CD4-positive, alpha-beta T cell treated with Interleukin-4 for 4 hours (primary cell): Measurements from ENCODE around the gene AKAP5.

Experiments
- DNase-seq: peaks from one replicate; pipeline ENCODE4 v3.0.0-alpha.2; 2020

The AKAP5 gene, protein sequence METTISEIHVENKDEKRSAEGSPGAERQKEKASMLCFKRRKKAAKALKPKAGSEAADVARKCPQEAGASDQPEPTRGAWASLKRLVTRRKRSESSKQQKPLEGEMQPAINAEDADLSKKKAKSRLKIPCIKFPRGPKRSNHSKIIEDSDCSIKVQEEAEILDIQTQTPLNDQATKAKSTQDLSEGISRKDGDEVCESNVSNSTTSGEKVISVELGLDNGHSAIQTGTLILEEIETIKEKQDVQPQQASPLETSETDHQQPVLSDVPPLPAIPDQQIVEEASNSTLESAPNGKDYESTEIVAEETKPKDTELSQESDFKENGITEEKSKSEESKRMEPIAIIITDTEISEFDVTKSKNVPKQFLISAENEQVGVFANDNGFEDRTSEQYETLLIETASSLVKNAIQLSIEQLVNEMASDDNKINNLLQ

GRCh38 chr14:64465191-64465822, at the start of gene AKAP5:
Gene AKAP5 (plus strand): TSS chr14:64465499. CDS start chr14:64468395, 2,896 bp downstream.
- DNase-seq: peak; percentile 49

DNA sequence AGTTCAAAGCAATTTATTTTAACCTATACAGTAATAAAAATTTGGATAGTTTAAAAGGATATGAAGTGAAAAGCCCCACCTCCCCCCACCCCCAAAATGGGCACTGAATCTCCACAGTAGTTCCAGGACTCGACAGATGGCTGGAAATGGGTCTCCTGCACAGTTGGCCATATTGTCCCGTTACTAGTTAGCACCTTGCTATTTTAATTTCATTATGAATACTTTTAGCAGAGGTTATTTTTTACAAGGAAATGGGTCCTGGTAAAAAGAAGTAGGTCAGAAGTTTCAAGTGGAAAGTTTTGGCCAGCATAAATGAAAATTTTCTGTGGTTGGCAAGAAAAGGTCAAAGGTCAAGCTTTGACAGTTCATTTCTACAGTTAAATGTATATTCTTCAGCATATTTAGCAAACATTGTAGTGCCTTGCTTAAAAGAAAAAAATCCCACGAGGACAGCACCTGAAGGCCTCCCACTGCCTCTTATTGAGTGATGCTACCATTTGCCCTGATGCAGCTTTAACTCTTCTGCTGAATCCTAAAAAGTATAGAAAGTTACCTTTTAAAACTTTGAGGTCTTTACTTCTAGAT, 48.9 kb upstream of the AKAP5 start:
- no peak for DNase-seq

DNA sequence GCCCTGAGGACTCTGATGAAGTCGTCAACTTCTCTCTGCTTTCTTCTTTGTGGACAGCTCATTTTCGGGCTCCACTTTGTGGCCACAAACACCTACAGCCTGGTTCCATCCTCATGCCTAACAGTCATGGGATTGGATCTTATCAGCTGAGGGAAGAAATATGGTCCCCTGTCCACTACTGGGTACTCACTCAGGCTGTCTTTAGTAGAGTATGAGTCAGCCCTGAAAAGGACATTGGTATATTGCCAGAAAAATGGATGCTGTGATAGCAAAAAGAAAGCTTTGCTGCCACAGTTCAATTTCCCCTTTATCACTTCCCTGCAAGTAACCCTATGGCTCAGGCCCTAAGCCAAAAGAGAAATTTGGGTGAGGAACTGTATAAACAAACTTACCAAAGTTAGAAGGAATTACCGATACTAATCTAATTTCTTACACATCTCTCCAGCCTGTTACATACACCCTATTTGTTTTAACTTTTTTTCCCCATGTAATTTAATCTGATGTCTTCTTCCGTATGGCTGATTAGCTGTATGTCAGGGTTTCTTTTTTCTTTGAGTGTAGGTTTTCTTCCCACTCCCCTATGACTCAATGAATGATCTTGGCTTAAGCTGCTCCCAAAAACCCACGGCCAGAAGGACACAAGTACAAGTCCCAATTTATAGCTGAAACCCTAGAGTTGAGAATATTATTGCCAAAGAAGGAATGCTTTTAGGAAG, 48.1 kb upstream of the AKAP5 start:
- DNase-seq: no peak

- no peak for DNase-seq
Observed at GRCh38 chr14:64417771-64418125, 47.6 kb upstream of the AKAP5 start.

- no peak for DNase-seq
Observed at GRCh38 chr14:64419003-64419402, 46.3 kb upstream of the AKAP5 start.

- DNase-seq: no peak
Observed at GRCh38 chr14:64421166-64421565, 44.1 kb upstream of the AKAP5 start.

DNA sequence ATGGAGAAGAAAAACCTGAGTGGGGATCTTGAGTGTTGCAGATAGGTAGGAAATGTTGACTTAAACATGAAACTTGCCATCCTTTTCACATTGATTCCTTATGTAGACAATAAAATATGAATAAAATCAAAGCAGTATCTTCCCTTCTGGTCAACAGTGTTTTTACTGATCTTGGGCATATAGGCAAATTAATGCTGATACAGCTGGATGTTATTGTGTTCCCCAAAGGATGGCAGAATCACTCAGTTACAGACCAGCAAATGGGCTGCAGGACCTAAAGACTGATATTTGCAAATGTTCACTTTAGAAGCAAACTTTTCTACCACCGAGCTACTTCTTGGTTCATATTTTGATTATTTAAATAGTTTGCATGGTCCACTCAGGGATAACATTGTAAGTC, 43.3 kb upstream of the AKAP5 start:
- DNase-seq: no peak

DNA sequence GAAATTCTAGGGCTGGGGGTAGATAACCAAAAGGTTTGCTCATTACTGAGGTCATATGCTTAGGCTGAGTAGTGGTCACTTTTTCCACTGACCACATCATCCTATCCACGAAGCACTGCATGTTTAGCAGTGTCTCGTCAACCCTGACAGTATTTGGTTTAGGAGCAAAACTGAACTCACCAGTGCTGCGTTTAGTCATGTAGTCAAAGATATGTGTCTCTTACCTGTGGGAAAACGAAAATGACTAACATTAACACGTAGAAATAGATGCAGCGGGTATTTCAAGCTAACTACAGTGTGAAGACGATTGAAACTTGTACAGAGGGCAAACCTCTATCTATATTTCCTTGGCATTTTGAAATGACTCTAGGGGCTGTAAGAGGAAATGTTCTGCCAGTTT, 42.5 kb upstream of the AKAP5 start:
- no peak for DNase-seq

- no peak for DNase-seq
Observed at GRCh38 chr14:64423987-64424386, 41.3 kb upstream of the AKAP5 start.

DNA sequence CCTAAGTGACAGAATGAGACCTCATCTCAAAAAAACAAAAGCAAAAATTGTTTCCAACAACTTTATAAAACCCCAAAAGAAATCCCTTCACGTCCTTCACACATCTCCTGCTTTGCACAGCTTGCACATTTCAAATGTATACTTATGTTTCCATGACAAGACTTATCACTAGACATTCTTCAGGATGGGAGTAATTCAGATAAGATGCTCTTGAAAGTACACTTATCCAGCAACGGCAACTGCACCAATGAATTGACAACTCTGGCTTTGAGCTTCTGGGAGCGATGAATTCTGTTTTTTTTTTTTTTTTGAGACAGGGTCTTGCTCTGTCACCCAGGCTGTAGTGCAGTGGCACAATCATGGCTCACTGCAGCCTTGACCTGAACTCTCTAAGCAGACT, 30.8 kb upstream of the AKAP5 start:
- no peak for DNase-seq

- peak; percentile 35 for DNase-seq
Observed at GRCh38 chr14:64438181-64438841, 27.0 kb upstream of the AKAP5 start.

DNA sequence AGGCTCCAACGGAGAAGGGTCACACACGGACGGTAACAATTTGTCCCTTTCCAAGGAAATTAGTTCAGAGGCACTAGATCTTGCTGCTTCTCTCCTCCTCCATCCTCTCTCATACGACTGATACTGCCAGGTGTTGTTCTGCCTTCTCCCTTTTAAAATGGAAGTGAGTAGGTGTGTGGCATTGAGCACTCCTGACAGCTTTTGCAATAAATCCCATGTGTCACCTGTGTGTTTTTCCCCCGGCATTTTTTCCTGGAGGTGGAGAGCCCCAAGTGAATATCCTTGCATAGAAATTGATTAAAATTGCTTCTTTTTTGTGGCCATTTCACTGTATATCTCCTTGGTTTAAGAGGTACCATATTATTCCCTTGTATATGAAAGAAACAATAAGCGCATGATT, 26.2 kb upstream of the AKAP5 start:
- no peak for DNase-seq

GRCh38 chr14:64440494-64440893, 24.8 kb upstream of the AKAP5 start:
- DNase-seq: no peak

GRCh38 chr14:64442300-64442988, 22.9 kb upstream of the AKAP5 start:
- DNase-seq: no peak

- DNase-seq: no peak
Observed at GRCh38 chr14:64444140-64444539, 21.2 kb upstream of the AKAP5 start.

DNA sequence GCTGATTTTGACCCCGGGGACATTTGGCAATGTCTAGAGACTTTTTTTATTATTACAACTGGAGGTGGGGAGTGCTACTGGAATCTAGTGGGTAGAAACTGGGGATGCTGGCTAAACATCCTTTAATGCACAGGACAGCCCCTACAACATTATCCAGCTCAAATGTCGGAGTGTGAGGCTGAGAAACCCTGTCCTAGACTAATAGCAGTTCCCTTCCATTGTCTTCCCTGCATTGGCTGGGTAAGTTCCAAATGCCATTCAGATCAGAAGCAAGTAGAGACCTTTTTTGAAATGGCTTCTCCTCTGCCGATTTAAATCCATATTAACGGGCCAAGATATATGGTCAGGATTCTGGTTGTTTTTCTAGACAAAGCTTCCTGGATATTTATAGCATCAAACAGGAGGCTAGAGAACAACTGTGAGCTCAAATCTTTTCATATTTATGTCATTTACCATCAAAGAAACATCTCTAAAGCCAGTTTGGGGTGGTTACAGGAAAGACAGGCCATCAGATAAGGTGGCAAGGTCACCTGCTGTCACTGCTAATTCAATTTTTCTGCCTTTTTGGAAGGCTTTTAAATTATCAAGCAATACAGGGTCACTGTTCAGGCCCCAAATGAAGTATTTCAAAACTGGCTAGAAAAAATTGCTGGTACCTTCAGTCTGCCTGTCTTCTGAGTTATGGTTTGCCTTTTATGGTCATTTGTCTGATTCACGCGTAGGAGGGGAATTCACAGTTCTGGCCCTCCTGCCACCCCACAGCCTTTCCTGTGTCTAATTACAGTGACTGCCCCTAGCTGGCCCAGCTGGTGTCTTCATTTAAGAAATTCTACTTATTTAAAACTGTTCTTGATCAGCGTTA, 20.1 kb upstream of the AKAP5 start:
- peak; percentile 73 for DNase-seq

DNA sequence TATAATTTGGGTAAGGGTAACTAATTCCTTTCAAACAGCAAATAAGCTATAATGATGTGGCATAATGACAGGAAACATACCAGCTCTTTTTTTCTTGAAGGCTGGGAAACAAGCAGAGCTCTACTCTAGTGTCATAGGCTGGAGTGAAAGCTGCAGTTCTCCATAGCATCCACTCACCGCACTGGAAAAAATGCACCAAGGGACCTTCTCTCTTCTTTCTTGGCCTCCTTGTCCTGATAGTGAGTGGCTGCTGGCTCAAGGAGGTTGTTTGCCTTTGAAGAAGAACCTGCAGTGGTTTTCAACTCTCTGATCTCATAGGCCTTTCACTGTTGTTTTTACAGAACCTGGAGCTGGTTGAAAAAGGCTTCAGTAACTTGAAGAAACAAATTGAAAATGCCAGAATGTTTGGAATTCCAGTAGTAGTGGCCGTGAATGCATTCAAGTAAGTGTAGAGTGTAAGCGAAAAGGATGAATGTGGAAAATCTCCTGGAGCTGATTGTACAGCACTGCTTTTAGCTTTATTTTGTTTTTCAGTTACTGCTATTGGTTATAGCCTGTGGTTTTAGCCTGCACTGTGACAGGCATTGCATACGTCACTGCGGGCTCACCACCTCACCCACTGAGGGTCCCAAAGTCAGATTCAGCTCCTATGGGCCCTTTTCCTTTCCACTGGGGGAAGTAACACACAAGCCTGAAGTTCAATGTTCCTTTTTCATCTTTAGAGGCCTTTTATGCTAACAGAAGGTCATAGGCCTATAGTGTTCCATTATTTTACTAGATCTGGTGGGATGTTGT, 17.2 kb upstream of the AKAP5 start:
- DNase-seq: peak; percentile 18

DNA sequence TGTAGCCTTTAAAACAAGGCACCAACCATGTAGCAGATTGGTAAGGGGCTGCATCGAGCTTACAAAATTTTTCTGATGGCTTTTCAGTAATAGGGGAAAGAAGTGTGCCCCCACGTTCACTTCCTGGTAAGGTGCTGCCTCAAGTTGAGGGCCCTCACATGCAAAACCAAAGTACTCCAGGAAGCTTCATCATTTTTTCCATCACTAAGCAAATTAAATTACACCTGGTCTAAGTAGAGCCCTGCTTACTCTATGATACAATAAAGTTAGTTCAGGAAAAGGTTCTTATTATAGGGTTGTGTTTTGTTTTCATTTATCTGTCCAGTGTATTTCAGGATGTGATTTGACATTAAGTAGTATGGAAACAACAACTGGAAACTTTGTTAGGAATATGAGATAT, 15.0 kb upstream of the AKAP5 start:
- no peak for DNase-seq

- no peak for DNase-seq
Observed at GRCh38 chr14:64454671-64455070, 10.6 kb upstream of the AKAP5 start.

GRCh38 chr14:64459405-64460136, 5.7 kb upstream of the AKAP5 start:
- DNase-seq: no peak
